Activated naive CD4-positive, alpha-beta T cell treated with anti-CD3 and anti-CD28 coated beads for 36 hours (primary cell): Measurements from ENCODE around the gene AMMECR1L. TPM values are rescaled to one million over a fixed set of nuclear protein-coding genes. Genes with fewer than 3 reads are reported as not detected.
"Not testable (repeated sequence)": the region's sequence is repeated elsewhere in the genome, so short reads cannot be mapped to it uniquely, and the experiment has no call there.

Experiments
- CTCF ChIA-PET: fragments of 350-600 bp; sonication (Branson Sonifier 250); formaldehyde crosslinking; loops from one replicate; lab custom pipeline; 2021; ENCODE audit warnings: antibody characterized with exemption; lab: Charles Lee
- DNase-seq: peaks from one replicate; pipeline ENCODE4 v3.0.0-alpha.2; 2020
- H3K27ac Mint-ChIP-seq: one replicate; pipeline ENCODE4 v1.8.0; 2021; ENCODE audit warnings: mild to moderate bottlenecking, mixed read lengths
- H3K27me3 Mint-ChIP-seq: one replicate; pipeline ENCODE4 v1.8.0; 2021; ENCODE audit warnings: low read depth, mixed read lengths
- H3K36me3 Mint-ChIP-seq: one replicate; pipeline ENCODE4 v1.8.0; 2021; ENCODE audit warnings: low read depth, mixed read lengths
- H3K4me1 Mint-ChIP-seq: one replicate; pipeline ENCODE4 v1.8.0; 2021; ENCODE audit warnings: low read depth, mixed read lengths
- H3K4me3 Mint-ChIP-seq: one replicate; pipeline ENCODE4 v1.8.0; 2021; ENCODE audit warnings: mild to moderate bottlenecking, moderate library complexity, mixed read lengths
- H3K9me3 Mint-ChIP-seq: one replicate; pipeline ENCODE4 v1.8.0; 2021; ENCODE audit warnings: mixed read lengths
- intact Hi-C: fragments of 100-400 bp; cut with micrococcal nuclease; formaldehyde crosslinking; loops from one replicate; pipeline ENCODE4 v1.15.1; 2023
- total RNA-seq, 2 experiments: library from RNA; stranded (reverse); gene quantifications; one replicate each; pipeline ENCODE4 v1.2.3, GENCODE V29; 2021

The AMMECR1L gene
- total RNA-seq, 2 experiments from 2014 or later = 12.7 to 13.1 TPM

DNA sequence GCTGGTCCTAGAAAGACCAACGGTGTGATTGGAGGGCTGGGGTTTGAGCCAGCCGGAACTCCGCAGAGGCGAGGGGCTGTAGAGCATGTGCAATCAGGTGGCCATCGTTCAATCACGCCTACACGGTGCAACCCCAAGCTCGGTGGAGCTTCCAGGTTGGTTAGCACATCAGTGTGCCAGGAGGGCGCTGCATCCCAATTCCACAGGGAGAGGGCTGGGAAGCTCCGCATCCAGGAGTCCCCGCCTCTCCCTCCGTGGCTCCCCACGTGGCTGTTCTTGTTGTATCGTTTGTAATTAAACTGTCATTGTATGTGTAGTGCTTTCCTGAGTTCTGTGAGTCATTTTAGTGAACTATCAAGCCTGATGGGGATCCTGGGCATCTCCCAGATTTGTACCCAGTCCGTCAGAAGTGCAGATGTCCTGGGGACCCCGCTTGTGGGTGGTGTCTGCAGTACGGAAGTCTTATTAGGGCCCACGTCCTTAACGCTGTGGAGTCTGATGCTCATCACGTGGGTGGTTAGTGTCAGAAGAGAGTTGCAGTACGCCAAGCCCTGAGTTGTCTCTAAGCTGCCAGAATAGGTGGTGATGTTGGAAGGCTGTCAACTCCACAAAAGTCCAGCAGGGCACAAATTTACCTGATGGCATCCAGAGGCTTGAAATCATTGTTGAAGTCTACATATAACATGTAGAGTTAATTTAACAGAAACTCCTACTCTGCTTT is 20.6 kb upstream of the AMMECR1L start:
- intact Hi-C loops = no loop called here
- no peaks in the 10 kb centered on the region for H3K9me3 Mint-ChIP-seq
- CTCF ChIA-PET = no interaction called here

DNA sequence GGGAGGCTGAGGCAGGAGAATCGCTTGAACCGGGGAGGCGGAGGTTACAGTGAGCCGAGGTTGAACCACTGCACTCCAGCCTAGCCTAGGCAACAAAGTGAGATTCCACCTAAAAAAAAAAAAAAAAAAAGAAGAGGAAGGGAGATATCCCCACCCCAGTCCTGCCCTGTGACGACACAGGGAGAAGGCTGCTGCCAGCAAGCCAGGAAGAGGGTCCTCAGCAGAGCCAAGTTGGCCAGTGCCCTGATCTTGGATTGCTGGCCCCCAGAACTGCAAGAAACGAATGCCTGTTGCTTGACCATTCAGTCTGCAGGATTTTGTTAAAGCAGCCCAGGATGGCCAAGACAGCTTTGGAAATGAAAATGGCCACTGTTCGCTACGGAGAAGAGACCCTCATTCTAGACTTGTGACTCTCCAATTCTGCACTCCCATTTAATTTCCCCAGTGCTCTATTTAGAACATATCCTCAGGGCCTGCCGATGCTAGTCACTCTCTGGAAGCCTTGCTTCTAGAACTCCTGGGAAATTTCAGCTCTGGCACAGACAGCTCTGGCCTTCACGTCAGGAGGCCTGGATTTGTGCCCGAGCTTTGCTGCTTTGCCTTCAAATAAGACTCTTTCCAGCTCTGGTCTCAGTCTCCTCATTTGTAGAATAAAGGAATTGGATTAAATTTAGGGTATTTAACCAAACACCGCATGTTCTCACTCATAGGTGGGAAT is 15.7 kb upstream of the AMMECR1L start:
- H3K36me3 Mint-ChIP-seq = no peaks in the 10 kb centered on the region
- H3K4me1 Mint-ChIP-seq = no peaks in the 10 kb centered on the region
- intact Hi-C loops = no loop called here
- no peak overlapping the region for H3K4me3 Mint-ChIP-seq
- CTCF ChIA-PET = no interaction called here
- H3K9me3 Mint-ChIP-seq = no peaks in the 10 kb centered on the region
- H3K27ac Mint-ChIP-seq = no peak overlapping the region
- no peak for DNase-seq
- H3K27me3 Mint-ChIP-seq = peaks cover 4% of the 10 kb centered on the region

More for the DNA sequence above, 20.6 kb upstream of the AMMECR1L start:
- no peak for DNase-seq
- Mint-ChIP-seq H3K27ac (no peak overlapping the region), H3K27me3 (peaks cover 4% of the 10 kb centered on the region), H3K36me3 (no peaks in the 10 kb centered on the region), H3K4me3 (no peak overlapping the region), H3K4me1 (no peaks in the 10 kb centered on the region)

DNA sequence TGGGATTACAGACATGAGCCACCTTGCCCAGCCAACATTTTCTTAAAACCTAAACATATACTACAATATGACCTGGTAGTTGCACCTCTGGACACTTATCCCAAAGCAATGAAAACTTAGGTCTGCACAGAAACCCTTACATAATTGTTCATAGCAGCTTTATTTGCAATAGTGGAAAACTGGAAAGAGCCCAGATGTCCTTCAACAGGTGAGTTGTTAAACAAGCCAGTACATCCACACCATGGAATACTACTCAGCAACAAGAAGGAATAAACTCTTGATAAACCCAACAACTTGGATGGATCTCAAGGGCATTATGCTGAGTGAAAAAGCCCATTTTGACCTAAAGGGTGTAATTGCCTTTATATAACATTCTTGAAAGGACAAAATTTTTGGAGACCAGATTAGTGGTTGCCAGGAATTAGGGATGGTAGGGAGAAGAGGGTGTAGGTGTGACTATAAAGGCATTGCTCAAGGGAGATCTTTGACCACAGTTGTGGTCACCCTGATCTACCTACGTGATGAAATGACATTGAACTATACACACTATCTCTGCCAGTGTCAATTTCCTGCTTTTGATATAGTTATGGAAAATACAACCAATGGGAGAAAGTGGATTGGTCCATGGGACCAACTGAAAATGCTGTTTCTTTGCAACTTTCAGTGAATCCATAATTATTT is 11.9 kb upstream of the AMMECR1L start:
- H3K27me3 Mint-ChIP-seq = no peaks in the 10 kb centered on the region
- H3K36me3 Mint-ChIP-seq = no peaks in the 10 kb centered on the region
- intact Hi-C loops = no loop called here
- no peak overlapping the region for H3K27ac Mint-ChIP-seq
- no peaks in the 10 kb centered on the region for H3K9me3 Mint-ChIP-seq
- CTCF ChIA-PET = no interaction called here
- H3K4me3 Mint-ChIP-seq = no peak overlapping the region
- no peak for DNase-seq
- H3K4me1 Mint-ChIP-seq = no peaks in the 10 kb centered on the region

DNA sequence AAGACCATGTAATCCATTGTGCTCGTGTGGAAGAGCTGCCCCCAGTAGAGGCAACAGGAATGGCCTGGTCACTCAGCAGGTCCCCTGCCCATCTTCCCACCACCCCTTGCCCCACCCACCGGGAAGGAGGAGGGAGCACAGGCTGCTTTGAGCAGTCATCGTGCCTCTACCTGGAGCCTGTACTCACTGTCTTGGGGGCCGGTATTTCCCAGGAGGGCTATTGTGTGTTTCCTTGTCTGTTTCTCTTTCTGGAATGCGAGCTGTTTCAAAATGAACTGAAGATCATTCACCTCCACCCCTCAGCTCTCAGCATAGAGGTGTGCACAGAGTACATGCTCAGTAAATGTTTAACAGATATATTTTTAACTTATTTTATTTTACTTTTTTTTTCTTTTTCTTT is 7.7 kb upstream of the AMMECR1L start:
- no peak for DNase-seq
- Mint-ChIP-seq H3K36me3 (no peaks in the 10 kb centered on the region), H3K27ac (no peak overlapping the region), H3K4me3 (no peak overlapping the region), H3K9me3 (no peaks in the 10 kb centered on the region), H3K4me1 (peaks cover 10% of the 10 kb centered on the region), H3K27me3 (no peaks in the 10 kb centered on the region)
- intact Hi-C loops = no loop called here
- CTCF ChIA-PET = no interaction called here

DNA sequence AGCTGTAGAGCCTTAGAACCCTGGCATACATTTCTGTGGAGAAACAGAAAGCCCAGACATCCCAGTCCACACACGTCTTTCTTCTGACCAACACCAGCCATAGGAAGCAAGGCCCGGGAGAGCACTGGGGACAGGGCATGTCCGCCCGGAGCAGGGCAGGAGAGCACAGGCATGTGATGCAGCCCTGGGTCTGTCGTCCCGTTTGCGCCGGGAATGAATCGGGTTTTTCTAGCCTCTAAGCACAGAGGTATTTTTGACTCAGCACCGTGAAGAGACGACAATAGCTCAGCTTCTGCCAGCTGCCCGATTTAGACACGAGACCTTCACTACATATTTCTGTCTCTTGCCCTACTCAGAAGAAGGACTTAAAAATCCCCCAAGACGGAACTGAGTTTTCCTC is 7.3 kb upstream of the AMMECR1L start:
- peaks cover 10% of the 10 kb centered on the region for H3K4me1 Mint-ChIP-seq
- H3K27me3 Mint-ChIP-seq = no peaks in the 10 kb centered on the region
- no peak overlapping the region for H3K27ac Mint-ChIP-seq
- CTCF ChIA-PET = interaction anchor here (0.5 kb wide), 1 partner anchor 124 kb away, joined by 3 read pairs; no protein-coding TSS in a partner anchor
- H3K4me3 Mint-ChIP-seq = no peak overlapping the region
- no peaks in the 10 kb centered on the region for H3K36me3 Mint-ChIP-seq
- intact Hi-C loops = no loop called here
- no peak for DNase-seq
- no peaks in the 10 kb centered on the region for H3K9me3 Mint-ChIP-seq

DNA sequence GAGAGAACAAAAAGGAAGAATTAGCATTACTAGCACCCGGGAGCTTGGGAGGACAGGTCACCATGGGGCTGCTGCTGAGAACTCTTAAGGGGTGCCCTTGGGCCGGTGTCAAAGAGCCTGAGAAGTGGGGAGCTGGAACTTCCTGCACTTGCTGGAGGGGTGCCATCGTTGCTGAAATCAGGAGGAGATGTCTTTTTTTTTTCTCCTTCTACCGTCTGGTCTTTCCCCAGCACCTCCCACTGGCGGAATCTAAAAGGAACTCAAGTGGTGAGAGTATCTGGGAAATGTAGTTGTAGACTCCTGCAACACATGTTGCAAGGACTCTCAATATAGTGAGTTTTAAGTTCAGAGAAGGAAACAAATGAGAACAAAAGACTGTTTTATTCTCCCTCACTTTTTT is 6.1 kb upstream of the AMMECR1L start:
- Mint-ChIP-seq H3K36me3 (no peaks in the 10 kb centered on the region), H3K9me3 (no peaks in the 10 kb centered on the region), H3K4me1 (peaks cover 21% of the 10 kb centered on the region), H3K4me3 (no peak overlapping the region), H3K27ac (no peak overlapping the region), H3K27me3 (no peaks in the 10 kb centered on the region)
- CTCF ChIA-PET = interaction anchor here (0.6 to 0.7 kb wide), 2 partner anchors 331 to 368 kb away, joined by 3 read pairs; no protein-coding TSS in a partner anchor
- intact Hi-C loops = no loop called here
- no peak for DNase-seq

DNA sequence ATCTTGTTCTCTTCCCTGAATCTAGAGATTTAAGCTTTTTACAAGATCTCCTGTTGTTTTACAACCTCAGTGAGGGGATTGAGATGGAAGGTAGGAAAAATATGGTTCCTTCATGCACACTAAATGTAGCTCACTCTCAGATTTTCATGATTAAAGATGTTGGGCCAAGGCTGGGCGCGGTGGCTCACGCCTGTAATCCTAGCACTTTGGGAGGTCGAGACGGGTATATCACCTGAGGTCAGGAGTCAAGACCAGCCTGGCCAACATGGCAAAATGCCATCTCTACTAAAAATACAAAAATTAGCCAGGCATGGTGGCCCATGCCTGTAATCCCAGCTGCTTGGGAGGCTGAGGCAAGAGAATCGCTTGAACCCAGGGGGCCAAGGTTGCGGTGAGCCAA is 5.0 kb upstream of the AMMECR1L start:
- DNase-seq, H3K36me3 Mint-ChIP-seq, intact Hi-C loops, H3K9me3 Mint-ChIP-seq, H3K4me3 Mint-ChIP-seq, H3K27ac Mint-ChIP-seq, H3K27me3 Mint-ChIP-seq: not testable (repeated sequence)
- CTCF ChIA-PET = interaction anchor here (0.6 kb wide), 1 partner anchor 32 kb away, joined by 5 read pairs; no protein-coding TSS in a partner anchor
- peaks cover 21% of the 10 kb centered on the region for H3K4me1 Mint-ChIP-seq

DNA sequence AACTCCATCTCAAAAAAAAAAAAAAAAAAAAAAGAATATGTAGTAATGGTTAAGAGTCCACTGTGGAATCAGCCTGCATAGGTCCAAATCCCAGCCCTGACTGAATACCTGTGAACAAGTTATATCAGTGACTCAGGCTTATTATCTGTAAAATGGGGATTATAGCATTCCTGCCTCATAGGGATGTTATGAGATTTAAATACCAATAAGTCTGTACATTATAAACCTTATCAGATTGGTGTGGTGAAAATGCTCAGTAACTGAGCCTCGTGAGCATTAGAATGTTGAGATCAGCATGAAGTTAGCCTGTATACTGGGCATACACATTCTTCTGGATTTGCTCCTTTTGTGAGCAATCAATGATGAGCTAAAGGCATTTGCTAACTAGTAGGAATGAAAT is 3.0 kb upstream of the AMMECR1L start:
- no peak overlapping the region for H3K4me3 Mint-ChIP-seq
- H3K36me3 Mint-ChIP-seq = peaks cover 2% of the 10 kb centered on the region
- no peak for DNase-seq
- peaks cover 35% of the 10 kb centered on the region for H3K4me1 Mint-ChIP-seq
- intact Hi-C loops = loop anchor here (2.0 kb wide), 1 partner anchor 30 kb away; the partner anchor contains the start of gene POLR2D
- no peaks in the 10 kb centered on the region for H3K9me3 Mint-ChIP-seq
- H3K27me3 Mint-ChIP-seq = no peaks in the 10 kb centered on the region
- CTCF ChIA-PET = interaction anchor here (0.6 kb wide), 1 partner anchor 124 kb away, joined by 4 read pairs; no protein-coding TSS in a partner anchor
- no peak overlapping the region for H3K27ac Mint-ChIP-seq

DNA sequence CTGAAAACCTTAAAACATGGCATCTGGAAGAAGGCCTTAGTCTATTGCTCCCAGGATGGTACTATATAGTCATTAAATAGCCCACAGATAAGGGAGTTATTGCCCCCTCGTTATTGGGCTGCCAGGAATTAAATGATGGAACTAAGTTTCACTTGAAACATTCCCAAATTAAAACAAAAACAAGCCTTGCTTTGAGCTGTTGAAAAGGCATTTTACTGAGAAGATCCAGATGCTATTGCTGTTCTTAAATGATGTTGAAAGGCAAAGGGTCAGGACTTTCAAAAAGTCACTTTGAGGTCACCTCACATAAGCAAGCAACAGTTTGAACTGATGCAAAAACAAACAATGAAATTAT is 2.0 kb upstream of the AMMECR1L start:
- intact Hi-C loops = loop anchor here (1.0 to 2.0 kb wide), 4 partner anchors 29 to 203 kb away; partner anchors contain the start of genes POLR2D, SAP130, UGGT1 and WDR33
- peaks cover 2% of the 10 kb centered on the region for H3K36me3 Mint-ChIP-seq
- CTCF ChIA-PET = interaction anchor here (0.6 kb wide), 2 partner anchors 539 to 820 kb away, joined by 3 to 4 read pairs; no protein-coding TSS in a partner anchor
- no peak for DNase-seq
- no peak overlapping the region for H3K4me3 Mint-ChIP-seq
- no peaks in the 10 kb centered on the region for H3K27me3 Mint-ChIP-seq
- H3K9me3 Mint-ChIP-seq = no peaks in the 10 kb centered on the region
- H3K27ac Mint-ChIP-seq = peak overlapping the region; percentile 83
- peaks cover 40% of the 10 kb centered on the region for H3K4me1 Mint-ChIP-seq

DNA sequence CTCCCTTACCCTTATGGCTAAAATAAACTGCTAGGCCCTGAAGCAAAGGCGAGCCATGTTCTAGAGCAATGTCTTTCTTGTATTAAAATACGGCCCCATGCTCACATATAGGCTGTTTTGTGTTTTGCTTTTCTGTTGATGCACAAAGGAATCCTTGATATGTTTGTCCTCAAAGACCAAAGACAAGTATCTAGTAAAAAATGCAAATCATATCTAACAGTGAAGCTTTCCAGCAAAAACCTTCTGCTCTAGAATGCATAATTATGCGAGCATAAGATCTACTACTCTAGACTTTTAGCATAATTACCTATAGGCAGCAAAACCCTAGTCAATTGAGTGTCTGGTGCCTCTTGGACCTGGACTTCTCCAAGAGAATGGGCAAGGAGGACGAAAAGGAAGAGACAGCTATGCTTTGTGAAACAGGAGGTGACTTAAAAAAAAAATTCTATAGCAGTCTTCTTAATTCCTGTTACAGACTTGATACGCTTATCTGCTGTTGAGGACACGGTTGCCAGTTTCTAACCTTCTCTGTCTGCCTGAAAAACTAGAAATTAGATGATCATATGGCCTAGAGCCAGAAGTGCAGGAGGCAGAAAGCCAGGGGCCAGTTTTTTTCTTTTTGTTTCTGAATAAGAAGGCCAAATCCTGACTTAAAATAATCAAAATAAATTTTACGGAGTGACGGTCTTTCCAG is 1.5 kb upstream of the AMMECR1L start:
- Mint-ChIP-seq H3K4me1 (peaks cover 44% of the 10 kb centered on the region), H3K9me3 (no peaks in the 10 kb centered on the region), H3K36me3 (peaks cover 4% of the 10 kb centered on the region), H3K4me3 (peak overlapping the region; percentile 78), H3K27ac (peak overlapping the region; percentile 83), H3K27me3 (no peaks in the 10 kb centered on the region)
- CTCF ChIA-PET = interaction anchor here (0.6 kb wide), 2 partner anchors 539 to 820 kb away, joined by 3 to 4 read pairs; no protein-coding TSS in a partner anchor
- DNase-seq = no peak
- intact Hi-C loops = loop anchor here (1.0 to 2.0 kb wide), 3 partner anchors 76 to 204 kb away; partner anchors contain the start of genes SAP130, UGGT1 and WDR33

DNA sequence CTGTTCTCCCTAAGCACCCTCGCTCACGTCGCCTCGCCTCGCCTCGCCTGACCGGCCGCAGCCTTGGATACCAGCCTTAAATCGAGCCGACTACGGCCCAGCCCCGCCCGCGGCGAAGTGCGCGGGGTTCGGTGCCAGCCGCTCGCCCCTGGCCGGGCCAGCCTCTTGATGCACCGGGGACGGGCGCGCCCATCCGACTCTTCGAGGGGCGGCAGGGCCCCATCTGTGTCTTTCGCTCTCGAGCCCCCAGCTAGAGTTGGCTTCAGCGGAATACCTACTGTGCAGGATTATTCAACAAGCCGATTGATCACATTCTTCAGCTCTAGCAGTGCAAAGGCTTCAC is 808 bp upstream of the AMMECR1L start:
- Mint-ChIP-seq H3K4me3 (peak overlapping the region; percentile 80), H3K27ac (peak overlapping the region; percentile 83), H3K4me1 (peaks cover 46% of the 10 kb centered on the region)
- H3K36me3 Mint-ChIP-seq, H3K27me3 Mint-ChIP-seq, H3K9me3 Mint-ChIP-seq, CTCF ChIA-PET, DNase-seq: not testable (repeated sequence)
- intact Hi-C loops = loop anchor here (2.0 kb wide), 2 partner anchors 76 to 204 kb away; partner anchors contain the start of genes UGGT1 and WDR33
